D721Med (cell line): ENCODE results near the gene CUX1.

Source experiments
- DNase-seq: peaks from one replicate; pipeline ENCODE4 v3.0.0; 2011; ENCODE audit warnings: low spot score; ENCODE audit not compliant: insufficient read length
- FAIRE-seq: peaks from 2 replicates; lab custom pipeline; 2011; peaks lifted over from hg19 to GRCh38; lab: Jason Lieb, UNC
- TF ChIP-seq, protein P1 (sequence below): IDR thresholded peaks from 2 replicates; pipeline ENCODE4 v1.5.1; 2012; ENCODE audit warnings: mild to moderate bottlenecking, control low read depth; ENCODE audit not compliant: insufficient read depth; ENCODE audit errors: missing control alignments

CUX1 gene

DNA sequence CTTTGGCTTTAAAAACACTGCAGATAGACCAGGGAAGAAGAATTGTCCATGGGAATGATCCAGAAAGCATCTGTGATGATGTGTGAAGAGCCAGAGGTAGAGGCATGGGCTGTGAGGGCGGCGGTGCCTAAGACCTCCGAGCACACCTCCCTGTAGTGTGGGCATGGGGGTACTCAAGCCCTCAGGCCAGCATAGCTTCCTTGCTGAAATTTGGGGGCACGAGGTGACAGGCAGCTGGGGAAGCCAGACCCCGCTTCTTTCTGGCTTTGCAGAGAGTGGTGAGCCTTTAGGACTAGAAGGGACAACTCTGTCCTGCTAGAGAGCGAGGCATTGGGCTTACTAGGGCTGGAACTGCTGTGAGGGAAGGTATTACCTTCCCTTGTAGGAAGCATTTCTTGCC is 281.6 kb downstream of the CUX1 start:
- FAIRE-seq (no peak), DNase-seq (no peak)
- TF ChIP-seq, protein P1, sequence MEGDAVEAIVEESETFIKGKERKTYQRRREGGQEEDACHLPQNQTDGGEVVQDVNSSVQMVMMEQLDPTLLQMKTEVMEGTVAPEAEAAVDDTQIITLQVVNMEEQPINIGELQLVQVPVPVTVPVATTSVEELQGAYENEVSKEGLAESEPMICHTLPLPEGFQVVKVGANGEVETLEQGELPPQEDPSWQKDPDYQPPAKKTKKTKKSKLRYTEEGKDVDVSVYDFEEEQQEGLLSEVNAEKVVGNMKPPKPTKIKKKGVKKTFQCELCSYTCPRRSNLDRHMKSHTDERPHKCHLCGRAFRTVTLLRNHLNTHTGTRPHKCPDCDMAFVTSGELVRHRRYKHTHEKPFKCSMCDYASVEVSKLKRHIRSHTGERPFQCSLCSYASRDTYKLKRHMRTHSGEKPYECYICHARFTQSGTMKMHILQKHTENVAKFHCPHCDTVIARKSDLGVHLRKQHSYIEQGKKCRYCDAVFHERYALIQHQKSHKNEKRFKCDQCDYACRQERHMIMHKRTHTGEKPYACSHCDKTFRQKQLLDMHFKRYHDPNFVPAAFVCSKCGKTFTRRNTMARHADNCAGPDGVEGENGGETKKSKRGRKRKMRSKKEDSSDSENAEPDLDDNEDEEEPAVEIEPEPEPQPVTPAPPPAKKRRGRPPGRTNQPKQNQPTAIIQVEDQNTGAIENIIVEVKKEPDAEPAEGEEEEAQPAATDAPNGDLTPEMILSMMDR, result no peak

DNA sequence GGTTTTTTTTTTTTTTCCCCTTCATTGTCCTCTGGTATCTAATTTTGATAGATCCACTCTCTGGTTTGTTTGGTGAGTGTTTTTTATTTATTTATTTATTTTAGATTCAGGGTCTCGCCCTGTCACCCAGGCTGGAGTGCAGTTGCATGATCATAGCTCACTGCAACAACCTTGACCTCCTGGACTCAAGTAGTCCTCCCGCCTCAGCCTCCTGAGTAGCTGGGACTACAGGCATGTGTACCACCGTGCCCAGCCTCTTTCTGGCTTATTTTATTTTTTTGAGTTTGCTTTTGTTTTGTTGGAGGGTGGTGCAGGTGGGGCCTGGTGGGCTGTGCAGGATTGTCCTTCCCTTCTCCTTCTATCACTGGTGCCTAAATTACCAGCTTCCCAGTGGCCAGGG is 282.0 kb downstream of the CUX1 start:
- TF ChIP-seq, protein P1, result no peak
- FAIRE-seq (no peak), DNase-seq (no peak)

DNA sequence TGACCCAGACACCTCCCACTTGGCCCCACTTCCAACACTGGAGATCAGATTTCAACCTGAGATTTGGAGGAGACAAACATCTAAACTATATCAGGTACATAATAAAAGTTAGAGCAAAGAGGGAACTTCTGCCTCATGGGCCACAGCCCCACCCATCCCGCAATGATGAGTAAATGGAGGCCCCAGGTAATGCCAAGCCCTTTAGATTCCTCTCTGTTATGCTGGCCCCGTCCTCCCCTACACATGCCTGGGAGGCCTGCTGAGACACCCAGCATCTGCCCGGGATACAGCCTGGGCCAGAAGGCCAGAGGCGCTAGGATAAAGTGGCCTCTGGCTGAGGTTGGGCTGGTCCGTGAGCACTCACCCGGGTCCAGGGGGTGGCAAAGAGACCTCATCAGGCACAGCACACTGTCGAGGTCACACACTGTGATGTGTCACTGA is 283.7 kb downstream of the CUX1 start:
- DNase-seq (no peak), FAIRE-seq (no peak)
- TF ChIP-seq, protein P1, result no peak

DNA sequence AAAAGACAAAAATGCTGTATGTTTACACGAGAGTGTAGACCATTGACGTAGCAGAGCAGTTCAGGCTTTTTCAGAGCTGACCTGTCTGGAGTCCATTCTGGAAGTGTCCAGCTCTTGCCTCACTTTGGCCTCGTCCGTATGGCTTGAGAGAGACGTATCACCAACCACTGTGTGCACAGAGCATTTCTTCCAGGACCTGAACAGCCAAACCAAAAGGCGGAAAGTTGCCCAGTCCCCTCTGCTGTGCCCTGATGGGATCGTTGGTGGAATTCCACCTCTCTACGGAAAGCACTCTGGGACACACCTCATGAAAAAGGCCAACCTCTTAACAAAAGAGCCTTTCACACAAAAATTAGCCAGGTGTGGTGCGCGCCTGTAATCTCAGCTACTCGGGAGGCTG is 284.5 kb downstream of the CUX1 start:
- DNase-seq, result no peak

DNA sequence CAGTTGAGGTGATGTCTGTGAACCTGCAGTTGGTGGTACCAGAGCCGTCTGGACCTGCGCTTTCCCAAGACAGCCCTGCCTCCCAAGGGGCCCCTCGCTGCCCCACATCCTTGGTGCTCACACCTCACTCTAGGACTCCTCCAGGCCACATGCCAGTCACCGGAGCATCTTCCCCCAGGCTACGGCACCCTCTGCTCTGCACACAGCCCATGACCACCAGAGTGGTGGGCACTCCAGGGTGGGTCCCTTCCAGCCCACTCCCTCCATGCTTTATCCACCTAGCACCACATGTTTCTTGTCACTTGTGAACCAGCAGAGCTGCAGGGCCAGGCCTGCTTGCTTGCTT is 285.6 kb downstream of the CUX1 start:
- DNase-seq (no peak), FAIRE-seq (no peak)

More for the DNA sequence above, 284.5 kb downstream of the CUX1 start:
- TF ChIP-seq, protein P1, result no peak
- no peak for FAIRE-seq

DNA sequence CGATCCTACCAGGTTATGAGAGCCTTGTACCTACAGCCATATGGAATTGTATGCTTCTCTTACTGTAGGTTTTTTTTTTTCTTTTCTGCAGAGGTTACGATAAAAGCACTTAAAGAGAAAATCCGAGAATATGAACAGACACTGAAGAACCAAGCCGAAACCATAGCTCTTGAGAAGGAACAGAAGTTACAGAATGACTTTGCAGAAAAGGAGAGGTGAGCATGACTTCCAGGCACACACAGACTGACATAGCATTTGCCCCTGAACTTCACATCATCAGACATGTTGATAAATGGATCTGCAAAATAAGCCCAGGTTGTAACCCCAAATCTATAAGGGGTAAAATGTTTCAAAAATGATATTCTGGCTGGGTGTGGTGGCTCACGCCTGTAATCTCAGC is 286.8 kb downstream of the CUX1 start:
- FAIRE-seq (no peak), DNase-seq (no peak)
- TF ChIP-seq, protein P1, result no peak

More for the DNA sequence above, 285.6 kb downstream of the CUX1 start:
- TF ChIP-seq, protein P1, result no peak

DNA sequence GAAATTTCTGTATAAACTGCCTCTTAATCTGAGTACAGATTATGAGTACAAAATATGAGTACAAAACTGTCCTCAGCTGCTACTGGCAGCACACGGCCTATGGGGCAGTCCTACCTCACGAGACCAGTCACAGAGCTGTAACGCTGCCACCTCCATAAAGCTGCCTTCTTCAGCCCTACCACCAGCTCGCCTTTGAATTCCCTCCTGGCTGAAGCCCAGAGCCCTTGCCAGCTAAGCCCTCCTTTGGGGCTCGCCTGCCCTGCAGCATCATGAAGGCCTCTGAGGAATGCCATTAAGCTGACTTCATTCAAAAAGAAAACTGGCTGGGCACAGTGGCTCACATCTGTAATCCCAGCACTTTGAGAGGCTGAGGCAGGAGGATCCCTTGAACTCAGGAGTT is 289.2 kb downstream of the CUX1 start:
- no peak for FAIRE-seq
- DNase-seq, result no peak
- TF ChIP-seq, protein P1, result no peak
